Endothelial cell (in vitro differentiated cells): ENCODE results near the gene ATG7. TPM values are rescaled to one million over a fixed set of nuclear protein-coding genes. Genes with fewer than 3 reads are reported as not detected.
A peak's percentile ranks its signal among the peaks of the same experiment; 100 is the strongest.

Source experiments
- DNase-seq: peaks from one replicate; pipeline ENCODE4 v3.0.0; 2021; ENCODE audit warnings: low spot score
- H3K27ac Mint-ChIP-seq: one replicate; pipeline ENCODE4 v1.8.0; 2021; ENCODE audit warnings: mixed read lengths, inconsistent platforms; ENCODE audit not compliant: unreplicated experiment
- H3K27me3 Mint-ChIP-seq: one replicate; pipeline ENCODE4 v1.8.0; 2021; ENCODE audit warnings: mild to moderate bottlenecking, moderate library complexity, mixed read lengths, inconsistent platforms; ENCODE audit not compliant: unreplicated experiment
- H3K36me3 Mint-ChIP-seq: one replicate; pipeline ENCODE4 v1.8.0; 2021; ENCODE audit warnings: mild to moderate bottlenecking, low read depth, mixed read lengths, inconsistent platforms; ENCODE audit not compliant: unreplicated experiment
- H3K4me1 Mint-ChIP-seq: one replicate; pipeline ENCODE4 v1.8.0; 2021; ENCODE audit warnings: mild to moderate bottlenecking, mixed read lengths, inconsistent platforms; ENCODE audit not compliant: unreplicated experiment
- H3K4me3 Mint-ChIP-seq: one replicate; pipeline ENCODE4 v1.8.0; 2021; ENCODE audit warnings: mild to moderate bottlenecking, mixed read lengths, inconsistent platforms; ENCODE audit not compliant: unreplicated experiment
- H3K9me3 Mint-ChIP-seq: one replicate; pipeline ENCODE4 v1.8.0; 2021; ENCODE audit warnings: mixed read lengths, inconsistent platforms; ENCODE audit not compliant: unreplicated experiment
- total RNA-seq: library from RNA; stranded (reverse); fragmentation: NEBNext Ultra II Directional; extraction: Animal tissue kit (Norgen Biotek cat#: 25700); gene quantifications from one replicate; pipeline ENCODE4 v1.2.1, GENCODE V29; 2021; ENCODE audit not compliant: unreplicated experiment
- TF ChIP-seq, protein P1 (sequence below): fragments of 200-600 bp; sonication (generic); IDR thresholded peaks from one replicate; pipeline ENCODE4 v1.5.0; 2021; ENCODE audit warnings: antibody characterized with exemption; ENCODE audit not compliant: unreplicated experiment

Gene ATG7
- total RNA-seq, 1 donor from 2014 or later: 30.6 TPM

DNA sequence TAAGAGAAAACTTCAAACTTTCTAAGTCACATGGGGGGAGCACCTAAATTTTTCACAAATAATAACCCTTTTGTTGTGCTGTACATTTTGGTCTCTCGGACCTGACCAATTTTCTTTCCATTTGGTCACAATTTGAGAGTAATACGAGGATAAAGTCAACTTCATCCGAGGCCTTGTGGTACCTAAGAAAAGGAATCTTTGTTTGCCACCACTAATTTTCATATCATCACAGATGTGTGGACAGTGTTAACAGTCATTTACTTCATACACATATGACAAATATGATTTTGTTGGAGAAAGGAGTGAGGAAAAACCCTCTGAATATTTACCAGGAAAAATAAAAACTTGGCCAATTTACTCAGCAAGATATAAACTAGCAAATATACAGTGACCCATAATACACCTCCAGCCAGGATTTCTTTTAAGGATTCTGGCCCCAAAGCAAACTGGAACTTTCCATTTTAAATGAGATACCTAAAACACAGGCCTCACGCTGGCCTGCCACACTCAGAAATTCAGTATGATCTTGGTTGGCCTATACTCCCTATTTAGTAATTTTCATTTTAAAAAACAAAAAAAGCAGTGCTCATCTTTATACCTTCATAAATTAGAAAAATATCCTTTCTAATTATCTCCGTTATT lies 330.8 kb downstream of the ATG7 start:
- Mint-ChIP-seq H3K27ac (peak overlapping the region; percentile 84), H3K4me3 (no peak overlapping the region), H3K4me1 (peaks cover 59% of the 10 kb centered on the region)

DNA sequence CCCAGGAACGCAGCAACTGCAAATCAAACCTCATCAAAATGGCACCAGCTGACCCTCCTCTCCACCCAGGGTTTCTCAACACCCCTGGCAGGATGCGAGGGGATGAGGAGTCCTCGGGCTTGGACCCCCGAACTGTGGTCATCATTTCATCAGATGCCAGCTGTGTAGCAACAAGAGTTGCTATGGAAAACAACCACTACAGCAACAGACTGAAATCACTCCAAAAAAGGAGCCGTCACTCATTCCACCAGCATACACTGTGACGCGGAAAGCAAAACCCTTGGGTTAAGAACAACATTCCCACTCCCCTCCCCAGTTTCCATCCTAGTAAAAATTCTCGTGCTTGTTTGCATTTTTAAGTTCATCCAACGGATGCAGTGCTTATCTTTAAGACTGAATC lies 331.4 kb downstream of the ATG7 start:
- peaks cover 11% of the 10 kb centered on the region for H3K27me3 Mint-ChIP-seq
- peak overlapping the region; percentile 84 for H3K27ac Mint-ChIP-seq
- peaks cover 59% of the 10 kb centered on the region for H3K4me1 Mint-ChIP-seq
- DNase-seq: no peak
- no peak overlapping the region for H3K4me3 Mint-ChIP-seq
- TF ChIP-seq, protein P1, sequence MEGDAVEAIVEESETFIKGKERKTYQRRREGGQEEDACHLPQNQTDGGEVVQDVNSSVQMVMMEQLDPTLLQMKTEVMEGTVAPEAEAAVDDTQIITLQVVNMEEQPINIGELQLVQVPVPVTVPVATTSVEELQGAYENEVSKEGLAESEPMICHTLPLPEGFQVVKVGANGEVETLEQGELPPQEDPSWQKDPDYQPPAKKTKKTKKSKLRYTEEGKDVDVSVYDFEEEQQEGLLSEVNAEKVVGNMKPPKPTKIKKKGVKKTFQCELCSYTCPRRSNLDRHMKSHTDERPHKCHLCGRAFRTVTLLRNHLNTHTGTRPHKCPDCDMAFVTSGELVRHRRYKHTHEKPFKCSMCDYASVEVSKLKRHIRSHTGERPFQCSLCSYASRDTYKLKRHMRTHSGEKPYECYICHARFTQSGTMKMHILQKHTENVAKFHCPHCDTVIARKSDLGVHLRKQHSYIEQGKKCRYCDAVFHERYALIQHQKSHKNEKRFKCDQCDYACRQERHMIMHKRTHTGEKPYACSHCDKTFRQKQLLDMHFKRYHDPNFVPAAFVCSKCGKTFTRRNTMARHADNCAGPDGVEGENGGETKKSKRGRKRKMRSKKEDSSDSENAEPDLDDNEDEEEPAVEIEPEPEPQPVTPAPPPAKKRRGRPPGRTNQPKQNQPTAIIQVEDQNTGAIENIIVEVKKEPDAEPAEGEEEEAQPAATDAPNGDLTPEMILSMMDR: no peak
- H3K9me3 Mint-ChIP-seq: peaks cover under 1% of the 10 kb centered on the region
- peaks cover 35% of the 10 kb centered on the region for H3K36me3 Mint-ChIP-seq

More for the DNA sequence above, 330.8 kb downstream of the ATG7 start:
- Mint-ChIP-seq H3K9me3 (peaks cover 5% of the 10 kb centered on the region), H3K27me3 (peaks cover 15% of the 10 kb centered on the region), H3K36me3 (peaks cover 41% of the 10 kb centered on the region)
- TF ChIP-seq, protein P1: no peak
- DNase-seq: no peak

DNA sequence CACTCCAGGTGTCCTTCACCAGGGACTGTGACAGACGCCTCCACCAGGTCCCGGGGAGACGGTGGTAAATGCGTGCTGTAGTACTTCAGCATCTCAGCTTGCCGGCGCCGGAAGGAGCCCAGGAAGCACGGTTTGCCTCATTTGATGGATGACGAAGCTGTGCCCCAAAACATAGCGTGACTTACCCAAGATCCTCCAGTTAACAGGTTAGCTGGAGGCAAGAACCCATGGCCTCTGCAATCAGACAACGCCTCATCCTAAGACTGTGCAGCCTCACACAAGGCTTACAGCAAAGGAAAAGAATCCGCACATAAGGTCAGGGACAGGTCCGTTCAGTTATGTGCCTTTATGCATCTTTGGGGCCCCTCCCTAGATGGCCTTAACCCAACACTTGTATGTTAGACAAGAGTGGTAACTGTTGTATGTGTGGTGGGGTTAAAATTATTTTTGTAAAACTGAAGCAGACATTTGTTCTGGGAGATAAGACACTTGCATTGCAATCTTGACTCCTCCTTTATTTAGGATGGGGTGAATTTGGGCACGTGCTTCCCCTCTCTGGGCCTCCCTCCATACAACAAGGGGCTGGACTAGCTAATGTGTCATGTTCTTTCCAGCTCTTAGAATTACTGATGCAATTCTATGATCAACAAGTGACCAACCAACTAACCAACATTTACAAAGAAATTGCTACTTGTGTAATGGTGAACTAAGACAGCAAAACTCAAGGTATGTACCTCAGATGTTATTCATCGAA lies 332.1 kb downstream of the ATG7 start:
- peaks cover 11% of the 10 kb centered on the region for H3K27me3 Mint-ChIP-seq
- H3K4me1 Mint-ChIP-seq: peaks cover 59% of the 10 kb centered on the region
- no peak overlapping the region for H3K4me3 Mint-ChIP-seq
- no peaks in the 10 kb centered on the region for H3K9me3 Mint-ChIP-seq
- TF ChIP-seq, protein P1: no peak
- peak overlapping the region; percentile 84 for H3K27ac Mint-ChIP-seq
- peaks cover 31% of the 10 kb centered on the region for H3K36me3 Mint-ChIP-seq
- DNase-seq: no peak

DNA sequence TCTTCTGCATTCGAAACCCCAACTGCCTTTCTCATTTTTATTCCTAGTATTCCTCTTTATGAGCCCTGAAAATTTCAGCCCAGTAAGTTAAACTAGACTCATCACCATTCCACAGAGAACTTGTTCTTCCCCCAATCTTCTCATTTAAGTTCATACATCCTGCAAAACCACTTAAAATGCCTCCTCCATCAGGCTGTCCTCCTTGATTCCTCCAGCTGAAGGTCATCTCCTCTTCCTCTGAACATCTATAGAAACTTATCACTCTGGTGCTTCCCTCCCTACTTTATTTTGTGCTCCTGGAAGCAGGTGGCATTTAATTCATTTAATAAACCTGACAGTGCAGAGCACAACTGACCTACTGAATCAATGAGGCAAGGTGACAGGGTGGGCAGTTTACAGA lies 333.2 kb downstream of the ATG7 start:
- peaks cover 63% of the 10 kb centered on the region for H3K4me1 Mint-ChIP-seq

More for the DNA sequence above, 333.2 kb downstream of the ATG7 start:
- peaks cover 10% of the 10 kb centered on the region for H3K27me3 Mint-ChIP-seq
- TF ChIP-seq, protein P1: no peak
- H3K4me3 Mint-ChIP-seq: no peak overlapping the region
- peak overlapping the region; percentile 28 for H3K27ac Mint-ChIP-seq
- no peak for DNase-seq
- H3K9me3 Mint-ChIP-seq: no peaks in the 10 kb centered on the region
- H3K36me3 Mint-ChIP-seq: peaks cover 24% of the 10 kb centered on the region
